ENCODE results near the gene TAF4.

- TF ChIP-seq ZNF136 (CRISPR knock-in tag; IDR thresholded peaks at IDR 0.05; ENCODE audit: low read depth): no peak
- no peak for TF ChIP-seq GTF2F1 (IDR thresholded peaks at IDR 0.05; ENCODE audit: low read length)
- no peak for TF ChIP-seq ZBTB40 (IDR thresholded peaks at IDR 0.05)
- TF ChIP-seq ZBTB40 (CRISPR knock-in tag; IDR thresholded peaks at IDR 0.05): no peak
- TF ChIP-seq CEBPB (IDR thresholded peaks at IDR 0.05; ENCODE audit: borderline replicate concordance, low read depth, low read length): no peak
- no peak for TF ChIP-seq MAZ (IDR thresholded peaks at IDR 0.05; ENCODE audit: borderline replicate concordance, low read depth, low read length)
- TF ChIP-seq MAZ (CRISPR knock-in tag; IDR thresholded peaks at IDR 0.05; ENCODE audit: low read depth): no peak
- TF ChIP-seq ZNF121 (CRISPR knock-in tag; IDR thresholded peaks at IDR 0.05): no peak
These were observed 20.6 kb downstream of the TAF4 start for GRCh38 chr20:62045118-62045517.

All from HepG2 (cell line).